ENCODE measurements around the gene KBTBD8.

The KBTBD8 gene

GRCh38 chr3:67047051-67047450, 48.9 kb downstream of the KBTBD8 start:
- Mint-ChIP-seq H3K27ac (no peak overlapping the region), H3K27me3 (ENCODE audit: low read depth, poor library complexity) (no peaks in the 10 kb centered on the region), H3K4me1 (no peaks in the 10 kb centered on the region), H3K4me3 (no peak overlapping the region), H3K36me3 (ENCODE audit: low read depth) (no peaks in the 10 kb centered on the region), H3K9me3 (peaks cover 4% of the 10 kb centered on the region)
- DNase-seq: no peak
- no peak for TF ChIP-seq CTCF (IDR thresholded peaks at IDR 0.05)

GRCh38 chr3:67048067-67048714, 50.1 kb downstream of the KBTBD8 start:
- TF ChIP-seq CTCF (IDR thresholded peaks at IDR 0.05): no peak
- H3K27ac Mint-ChIP-seq: no peak overlapping the region
- H3K9me3 Mint-ChIP-seq: peaks cover 4% of the 10 kb centered on the region
- DNase-seq: no peak
- H3K27me3 Mint-ChIP-seq (ENCODE audit: low read depth, poor library complexity): no peaks in the 10 kb centered on the region
- no peaks in the 10 kb centered on the region for H3K36me3 Mint-ChIP-seq (ENCODE audit: low read depth)
- H3K4me3 Mint-ChIP-seq: no peak overlapping the region
- no peaks in the 10 kb centered on the region for H3K4me1 Mint-ChIP-seq

DNA sequence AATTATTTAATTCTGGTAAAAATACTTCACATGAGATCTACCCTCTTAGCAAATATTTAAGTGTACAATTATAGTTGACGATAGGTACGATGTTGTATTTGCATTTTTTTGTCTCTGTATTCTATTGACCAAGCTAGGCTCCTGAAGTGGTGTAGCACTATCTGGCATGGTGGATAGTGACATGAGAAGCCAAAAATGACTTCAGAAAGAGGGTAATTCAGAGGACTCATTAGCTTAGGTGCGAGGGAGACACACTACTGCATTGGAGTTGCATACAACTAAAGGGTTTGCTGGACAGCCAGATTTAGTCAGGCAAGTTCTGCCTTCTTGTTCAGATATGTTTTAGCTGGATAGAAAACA, 50.6 kb downstream of the KBTBD8 start:
- no peak overlapping the region for H3K27ac Mint-ChIP-seq

GRCh38 chr3:67059443-67059842, 61.3 kb downstream of the KBTBD8 start:
- H3K36me3 Mint-ChIP-seq (ENCODE audit: low read depth): no peaks in the 10 kb centered on the region
- no peaks in the 10 kb centered on the region for H3K27me3 Mint-ChIP-seq (ENCODE audit: low read depth, poor library complexity)
- no peak overlapping the region for H3K27ac Mint-ChIP-seq
- H3K4me3 Mint-ChIP-seq: no peak overlapping the region
- no peak for DNase-seq
- TF ChIP-seq CTCF (IDR thresholded peaks at IDR 0.05): no peak
- H3K9me3 Mint-ChIP-seq: peaks cover 16% of the 10 kb centered on the region
- no peaks in the 10 kb centered on the region for H3K4me1 Mint-ChIP-seq

More for the DNA sequence above, 50.6 kb downstream of the KBTBD8 start:
- no peak for DNase-seq
- no peak for TF ChIP-seq CTCF (IDR thresholded peaks at IDR 0.05)
- Mint-ChIP-seq H3K9me3 (peaks cover 4% of the 10 kb centered on the region), H3K27me3 (ENCODE audit: low read depth, poor library complexity) (no peaks in the 10 kb centered on the region), H3K4me1 (no peaks in the 10 kb centered on the region), H3K4me3 (no peak overlapping the region), H3K36me3 (ENCODE audit: low read depth) (no peaks in the 10 kb centered on the region)

Measured in nephron progenitor cell (in vitro differentiated cells).